GM12878 (cell line): ENCODE results near the gene CRYBA2. TPM values are rescaled to one million over a fixed set of nuclear protein-coding genes. Genes with fewer than 3 reads are reported as not detected.

Experiments used
- ATAC-seq: fragments of 200-7000 bp; cut with Tn5 transposase; 3 replicates; pipeline ENCODE4 v1.9.1; 2020; ENCODE audit warnings: mild to moderate bottlenecking, moderate library complexity
- BruUV-seq: library from RNA; stranded (reverse); fragments of 400-500 nt; replicated peaks from 2 replicates; lab custom pipeline; 2021; lab: Mats Ljungman, UMichigan
- CTCF ChIA-PET: fragments of 300-600 bp; sonication (Branson Sonifier 250); formaldehyde crosslinking; extraction: SDS; loops from one replicate; lab custom pipeline; 2021; ENCODE audit warnings: inconsistent platforms; lab: Yijun Ruan, JAX
- POLR2A ChIA-PET: fragments of 350-600 bp; formaldehyde crosslinking; extraction: SDS; loops from one replicate; lab custom pipeline; 2021; ENCODE audit warnings: inconsistent platforms; lab: Charles Lee
- RAD21 ChIA-PET: fragments of 300-600 bp; sonication (Branson Sonifier 250); formaldehyde crosslinking; loops from one replicate; lab custom pipeline; 2023; ENCODE audit warnings: antibody characterized with exemption; ENCODE audit not compliant: unreplicated experiment; lab: Charles Lee
- SMC1A ChIA-PET: fragments of 300-600 bp; sonication (Branson Sonifier 250); formaldehyde crosslinking; loops from one replicate; lab custom pipeline; 2023; ENCODE audit not compliant: unreplicated experiment, uncharacterized antibody; lab: Charles Lee
- DNase-seq: peaks from one replicate; pipeline ENCODE4 v3.0.0-alpha.2; 2011; ENCODE audit warnings: low read depth, low spot score
- FAIRE-seq: peaks from 3 replicates; lab custom pipeline; 2011; peaks lifted over from hg19 to GRCh38; lab: Jason Lieb, UNC
- H2AFZ ChIP-seq: 2 replicates; pipeline ENCODE4 v1.6.0; 2011; ENCODE audit warnings: low read depth, low read length, control low read depth; ENCODE audit not compliant: control insufficient read depth
- H3K27ac ChIP-seq: 2 replicates; pipeline ENCODE4 v1.5.1; 2011; ENCODE audit warnings: control low read depth; ENCODE audit not compliant: control insufficient read depth, insufficient read depth
- H3K27me3 ChIP-seq, 2 experiments: replicated peaks in 1 of 2; 2 replicates each; pipeline versions ENCODE4 v1.6.0 to v1.6.1; 2011; ENCODE audit warnings: low read length in 1 of 2; ENCODE audit not compliant: control insufficient read depth in 2 of 2, insufficient read depth in 2 of 2
- H3K36me3 ChIP-seq, 2 experiments: 2 replicates each; pipeline ENCODE4 v1.5.1; 2011; ENCODE audit warnings: low read length in 1 of 2; ENCODE audit not compliant: control insufficient read depth in 2 of 2, insufficient read depth in 2 of 2
- H3K4me1 ChIP-seq: 2 replicates; pipeline ENCODE4 v1.6.1; 2011; ENCODE audit warnings: mild to moderate bottlenecking, low read length, moderate library complexity, mixed read lengths; ENCODE audit not compliant: control insufficient read depth, insufficient read depth
- H3K4me2 ChIP-seq: 2 replicates; pipeline ENCODE4 v1.6.0; 2011; ENCODE audit warnings: control low read depth; ENCODE audit not compliant: control insufficient read depth, insufficient read depth
- H3K4me3 ChIP-seq: fragments of 200-600 bp; sonication (generic); 2 replicates; pipeline ENCODE4 v1.5.1; 2016
- H3K79me2 ChIP-seq: 2 replicates; pipeline ENCODE4 v1.6.0; 2011; ENCODE audit warnings: low read length; ENCODE audit not compliant: control insufficient read depth, insufficient read depth
- H3K9ac ChIP-seq: 2 replicates; pipeline ENCODE4 v1.8.0; 2011; ENCODE audit warnings: low read length, control low read depth, mixed read lengths; ENCODE audit not compliant: control insufficient read depth, insufficient read depth
- H3K9me3 ChIP-seq: replicated peaks from 3 replicates; pipeline ENCODE4 v1.5.1; 2011; ENCODE audit warnings: mild to moderate bottlenecking, low read length; ENCODE audit not compliant: control insufficient read depth, insufficient read depth
- H4K20me1 ChIP-seq: 2 replicates; pipeline ENCODE4 v1.6.0; 2011; ENCODE audit not compliant: control insufficient read depth, insufficient read depth
- EZH2 ChIP-seq: IDR thresholded peaks from 2 replicates; pipeline ENCODE4 v1.6.1; 2012; ENCODE audit warnings: low read depth, mild to moderate bottlenecking, control low read depth, inconsistent platforms, low read length, borderline replicate concordance; ENCODE audit not compliant: control insufficient read depth
- IKZF2 ChIP-seq, 2 experiments: fragments of 450-650 bp; IDR thresholded peaks; 2 replicates each; pipeline ENCODE4 v1.6.1; 2017; ENCODE audit warnings: mild to moderate bottlenecking in 2 of 2, moderate library complexity in 2 of 2
- JUNB ChIP-seq: IDR thresholded peaks from 2 replicates; pipeline ENCODE4 v1.6.1; 2016; ENCODE audit warnings: antibody characterized with exemption, mild to moderate bottlenecking
- MYC ChIP-seq: IDR thresholded peaks from 2 replicates; pipeline ENCODE4 v1.6.1; 2011; ENCODE audit warnings: mild to moderate bottlenecking, low read length, moderate library complexity, inconsistent platforms; ENCODE audit not compliant: insufficient read depth, insufficient replicate concordance, insufficient read length, severe bottlenecking
- RAD51 ChIP-seq: fragments of 450-650 bp; IDR thresholded peaks from 2 replicates; pipeline ENCODE4 v1.6.1; 2016; ENCODE audit warnings: moderate library complexity, mild to moderate bottlenecking, inconsistent platforms
- SIN3A ChIP-seq: IDR thresholded peaks from 2 replicates; pipeline ENCODE4 v1.6.1; 2012; ENCODE audit warnings: low read depth, low read length, improper control_type of control experiment
- SIX5 ChIP-seq: IDR thresholded peaks from 2 replicates; pipeline ENCODE4 v1.6.1; 2011; ENCODE audit warnings: mild to moderate bottlenecking, low read depth, low read length, moderate library complexity; ENCODE audit not compliant: severe bottlenecking
- SUZ12 ChIP-seq: fragments of 200-600 bp; sonication (generic); IDR thresholded peaks from one replicate; pipeline ENCODE4 v1.6.1; 2018; ENCODE audit warnings: antibody characterized with exemption, mild to moderate bottlenecking; ENCODE audit not compliant: unreplicated experiment
- YBX1 ChIP-seq: fragments of 450-650 bp; IDR thresholded peaks from 2 replicates; pipeline ENCODE4 v1.6.1; 2016; ENCODE audit warnings: antibody characterized with exemption
- ZNF384 ChIP-seq: IDR thresholded peaks from 2 replicates; pipeline ENCODE4 v1.6.1; 2012; ENCODE audit warnings: low read depth, mild to moderate bottlenecking, low read length, improper control_type of control experiment, borderline replicate concordance
- ZZZ3 ChIP-seq: IDR thresholded peaks from 2 replicates; pipeline ENCODE4 v1.6.1; 2011; ENCODE audit warnings: low read depth; ENCODE audit not compliant: control insufficient read depth, insufficient read length
- WGBS: methylation state at CpG from one replicate; pipeline ENCODE4 v1.1.6; 2016; ENCODE audit warnings: low lambda C conversion rate; ENCODE audit not compliant: insufficient replicate concordance, insufficient coverage; ENCODE audit errors: missing lambda C conversion rate; 5-methylcytosine and 5-hydroxymethylcytosine counted together
- in situ Hi-C: fragments of 300-500 bp; cut with MboI; formaldehyde crosslinking; loops from 9 replicates; pipeline ENCODE4 v1.14.3; 2018; ENCODE audit warnings: mixed read lengths
- intact Hi-C: fragments of 100-400 bp; cut with micrococcal nuclease; formaldehyde crosslinking; loops from one replicate; pipeline ENCODE4 v1.14.2; 2022; ENCODE audit not compliant: unreplicated experiment
- polyA plus RNA-seq, 11 experiments: library from polyadenylated mRNA; depleted of rRNA in 4 of 11; unstranded in 6 of 11; stranded (reverse) in 5 of 11; fragments of >200 nt; fragmentation: Nextera tagmentation in 4 of 11; fragmentation: Illumina TruSeq in 1 of 11; extraction: Ambion mirVana in 4 of 11; extraction: Trizol in 1 of 11; gene quantifications; 1 replicate in 1 of 11; 2 replicates in 10 of 11; pipeline versions ENCODE4 v1.2.1 to v1.2.3, GENCODE V29; 2011 to 2016; ENCODE audit warnings: inconsistent platforms in 2 of 11, missing spikeins in 2 of 11, low read depth in 1 of 11
- total RNA-seq, 4 experiments: library from RNA; depleted of rRNA in 3 of 4; stranded (reverse); fragments of >200 nt in 3 of 4; fragmentation: Illumina TruSeq in 1 of 4; extraction: Trizol in 1 of 4; gene quantifications; 2 replicates each; pipeline versions ENCODE4 v1.2.1 to v1.2.3, GENCODE V29; 2013 to 2021
- TF ChIP-seq, protein P1 (sequence below): fragments of 450-650 bp; IDR thresholded peaks from 2 replicates; pipeline ENCODE4 v1.6.1; 2018; ENCODE audit warnings: borderline replicate concordance, mild to moderate bottlenecking; ENCODE audit not compliant: partially characterized antibody

CRYBA2 gene
- total and polyA plus RNA-seq, 10 of the 15 experiments (the other 5 are each of a cell fraction or from before 2014, with no cell fraction given), result not detected

DNA sequence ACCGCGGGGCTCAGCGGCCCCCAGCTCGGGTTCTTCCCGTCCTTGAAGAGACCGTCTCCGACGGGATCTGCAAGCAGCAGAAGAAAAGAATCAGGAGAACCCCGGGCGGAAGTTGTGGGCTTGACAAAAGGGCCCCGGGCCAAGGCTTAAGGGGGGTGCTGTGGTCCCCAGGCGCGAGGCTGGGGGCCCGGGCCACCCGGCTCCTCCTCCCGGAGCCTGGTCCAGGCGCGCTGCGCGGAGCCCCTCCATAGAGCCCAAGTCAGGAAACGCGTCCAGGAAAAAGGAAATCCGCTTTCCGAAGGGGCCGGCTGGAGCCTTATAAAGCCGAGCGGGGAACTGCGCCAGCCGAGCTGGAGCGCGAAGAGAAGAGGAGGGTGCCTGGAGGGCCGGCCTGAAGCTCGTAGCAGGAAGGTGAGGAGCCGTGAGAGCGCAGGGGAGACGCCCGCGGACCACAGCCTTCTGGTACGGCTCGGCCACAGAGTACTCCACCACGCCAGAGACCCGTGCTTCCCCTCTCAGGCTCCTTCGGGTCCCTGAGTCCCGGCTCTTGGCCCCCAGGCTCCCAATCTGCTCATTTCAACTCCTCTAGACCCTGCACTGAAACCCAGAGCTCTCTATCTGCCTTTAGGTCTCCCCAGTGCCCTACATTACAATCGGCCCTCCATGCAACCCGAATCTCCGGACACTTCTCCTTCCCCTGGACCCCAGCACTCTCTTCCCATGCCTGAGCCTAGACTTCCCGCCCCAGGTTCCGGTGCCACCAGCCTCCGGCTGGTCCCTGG, 8.8 kb downstream of the CRYBA2 start:
- WGBS, result 6% methylated on average over 46 of the region's 50 CpGs
- in situ Hi-C loops (no loop called here), intact Hi-C loops (loop anchor here (5.0 kb wide), 1 partner anchor 132 kb away; no protein-coding TSS in a partner anchor)
- ChIA-PET POLR2A (no interaction called here), SMC1A (no interaction called here), RAD21 (no interaction called here), CTCF (no interaction called here)
- no peaks in the 10 kb centered on the region for H3K79me2 ChIP-seq
- no peaks in the 10 kb centered on the region; the same call in 1 of the 2 replicates for H3K4me1 ChIP-seq
- H4K20me1 ChIP-seq, result peaks cover 3% of the 10 kb centered on the region
- no peak for ATAC-seq
- no peaks in the 10 kb centered on the region for H3K9me3 ChIP-seq
- H3K36me3 ChIP-seq, result no peaks in the 10 kb centered on the region
- no peak overlapping the region for H3K4me3 ChIP-seq
- TF ChIP-seq EZH2, result peak; percentile 70; the same call in 1 of the 2 replicates
- TF ChIP-seq SIX5, result no peak
- no peak for TF ChIP-seq RAD51
- peak; percentile 25 for TF ChIP-seq SUZ12
- TF ChIP-seq ZZZ3, result no peak
- no peak overlapping the region for H3K9ac ChIP-seq
- no peak overlapping the region for H3K4me2 ChIP-seq
- H3K27ac ChIP-seq, result no peak overlapping the region
- FAIRE-seq, result no peak
- peaks cover 34 to 39% of the 10 kb centered on the region in 2 experiments for H3K27me3 ChIP-seq
- BruUV-seq, result no TSS peak
- no peak for DNase-seq
- H2AFZ ChIP-seq, result no peak overlapping the region

DNA sequence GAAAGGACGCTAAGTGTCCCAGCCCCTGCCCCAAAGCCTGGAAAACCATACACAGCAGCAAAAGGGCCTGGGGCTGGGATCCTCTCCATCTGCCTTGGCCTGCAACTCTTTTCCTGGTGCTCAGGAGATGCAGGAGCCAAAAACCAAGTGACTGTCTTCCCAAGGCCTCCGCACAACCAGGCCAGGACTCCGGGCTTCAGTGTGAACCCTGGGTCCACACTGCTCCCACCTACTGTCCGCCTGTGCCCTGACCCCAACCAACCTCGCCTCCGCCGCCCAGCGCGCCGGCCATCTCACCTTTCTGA, 9.3 kb downstream of the CRYBA2 start:
- in situ Hi-C loops, result no loop called here
- Histone ChIP-seq H3K9me3 (no peaks in the 10 kb centered on the region), H3K4me1 (no peaks in the 10 kb centered on the region; the same call in 1 of the 2 replicates), H3K27me3 (peaks cover 32 to 39% of the 10 kb centered on the region in 2 experiments), H4K20me1 (no peaks in the 10 kb centered on the region; the same call in 1 of the 2 replicates), H3K36me3 (no peaks in the 10 kb centered on the region), H3K4me3 (no peak overlapping the region), H3K79me2 (no peaks in the 10 kb centered on the region), H3K9ac (no peak overlapping the region), H2AFZ (no peak overlapping the region), H3K27ac (no peak overlapping the region), H3K4me2 (no peak overlapping the region)
- FAIRE-seq, result no peak
- ChIA-PET CTCF (no interaction called here), RAD21 (no interaction called here), SMC1A (no interaction called here), POLR2A (no interaction called here)
- TF ChIP-seq ZNF384 (no peak), IKZF2 (IDR thresholded peaks at IDR 0.05) (no peak), YBX1 (no peak), SIN3A (no peak), JUNB (no peak), MYC (no peak)
- TF ChIP-seq, protein P1, sequence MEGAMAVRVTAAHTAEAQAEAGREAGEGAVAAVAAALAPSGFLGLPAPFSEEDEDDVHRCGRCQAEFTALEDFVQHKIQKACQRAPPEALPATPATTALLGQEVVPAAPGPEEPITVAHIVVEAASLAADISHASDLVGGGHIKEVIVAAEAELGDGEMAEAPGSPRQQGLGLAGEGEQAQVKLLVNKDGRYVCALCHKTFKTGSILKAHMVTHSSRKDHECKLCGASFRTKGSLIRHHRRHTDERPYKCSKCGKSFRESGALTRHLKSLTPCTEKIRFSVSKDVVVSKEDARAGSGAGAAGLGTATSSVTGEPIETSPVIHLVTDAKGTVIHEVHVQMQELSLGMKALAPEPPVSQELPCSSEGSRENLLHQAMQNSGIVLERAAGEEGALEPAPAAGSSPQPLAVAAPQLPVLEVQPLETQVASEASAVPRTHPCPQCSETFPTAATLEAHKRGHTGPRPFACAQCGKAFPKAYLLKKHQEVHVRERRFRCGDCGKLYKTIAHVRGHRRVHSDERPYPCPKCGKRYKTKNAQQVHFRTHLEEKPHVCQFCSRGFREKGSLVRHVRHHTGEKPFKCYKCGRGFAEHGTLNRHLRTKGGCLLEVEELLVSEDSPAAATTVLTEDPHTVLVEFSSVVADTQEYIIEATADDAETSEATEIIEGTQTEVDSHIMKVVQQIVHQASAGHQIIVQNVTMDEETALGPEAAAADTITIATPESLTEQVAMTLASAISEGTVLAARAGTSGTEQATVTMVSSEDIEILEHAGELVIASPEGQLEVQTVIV, result no peak
- BruUV-seq, result no TSS peak
- WGBS, result 16% methylated on average over 10 of the region's 10 CpGs
- ATAC-seq, result no peak
- DNase-seq, result no peak
- intact Hi-C loops, result loop anchor here (5.0 kb wide), 1 partner anchor 132 kb away; no protein-coding TSS in a partner anchor
